HepG2 (cell line): ENCODE results near the gene S1PR2. TPM values are rescaled to one million over a fixed set of nuclear protein-coding genes. Genes with fewer than 3 reads are reported as not detected.

Experiments used
- ARNTL ChIP-seq: sonication (generic); formaldehyde crosslinking; IDR thresholded peaks from 2 replicates; pipeline ENCODE4 v1.4.0; 2020; ENCODE audit warnings: mild to moderate bottlenecking, missing genetic modification reagents
- ATF7 ChIP-seq, 2 experiments: fragments of 450-650 bp in 1 of 2; sonication (generic) in 1 of 2; formaldehyde crosslinking in 1 of 2; IDR thresholded peaks; 2 replicates each; pipeline versions ENCODE4 v1.4.0 to v1.6.1; 2016 to 2020; ENCODE audit warnings: antibody characterized with exemption in 1 of 2, mild to moderate bottlenecking in 1 of 2, missing genetic modification reagents in 1 of 2
- FOXO1 ChIP-seq: sonication (generic); formaldehyde crosslinking; IDR thresholded peaks from 2 replicates; pipeline ENCODE4 v1.4.0; 2020; ENCODE audit warnings: missing genetic modification reagents
- GZF1 ChIP-seq: sonication (generic); formaldehyde crosslinking; IDR thresholded peaks from 2 replicates; pipeline ENCODE4 v1.5.1; 2020; ENCODE audit warnings: mild to moderate bottlenecking, missing genetic modification reagents
- HES4 ChIP-seq: sonication (generic); formaldehyde crosslinking; IDR thresholded peaks from 2 replicates; pipeline ENCODE4 v1.9.0; 2021; ENCODE audit warnings: mild to moderate bottlenecking, missing genetic modification reagents, borderline replicate concordance
- KAT7 ChIP-seq: IDR thresholded peaks from 2 replicates; pipeline ENCODE4 v1.6.1; 2018; ENCODE audit warnings: borderline replicate concordance, missing compliant biosample characterization
- MAX ChIP-seq: IDR thresholded peaks from 2 replicates; pipeline ENCODE4 v1.6.1; 2012; ENCODE audit warnings: inconsistent platforms
- POGZ ChIP-seq: sonication (generic); formaldehyde crosslinking; IDR thresholded peaks from 2 replicates; pipeline ENCODE4 v1.4.0; 2020; ENCODE audit warnings: mild to moderate bottlenecking, missing genetic modification reagents
- REL ChIP-seq: sonication (generic); formaldehyde crosslinking; conservative IDR thresholded peaks from 2 replicates; pipeline ENCODE4 v1.8.0; 2022; ENCODE audit warnings: mild to moderate bottlenecking, missing genetic modification reagents, moderate library complexity
- SAP130 ChIP-seq: IDR thresholded peaks from 2 replicates; pipeline ENCODE4 v1.6.1; 2016; ENCODE audit warnings: low read depth
- TARDBP ChIP-seq: sonication (generic); formaldehyde crosslinking; IDR thresholded peaks from 2 replicates; pipeline ENCODE4 v1.8.0; 2022; ENCODE audit warnings: mild to moderate bottlenecking, missing genetic modification reagents
- UBTF ChIP-seq: sonication (generic); formaldehyde crosslinking; IDR thresholded peaks from 2 replicates; pipeline ENCODE4 v1.4.0; 2020; ENCODE audit warnings: mild to moderate bottlenecking, missing genetic modification reagents
- ZNF10 ChIP-seq: sonication (generic); formaldehyde crosslinking; IDR thresholded peaks from 2 replicates; pipeline ENCODE4 v1.4.0; 2020; ENCODE audit warnings: mild to moderate bottlenecking, low read depth, missing genetic modification reagents, borderline replicate concordance
- ZNF451 ChIP-seq: sonication (generic); formaldehyde crosslinking; IDR thresholded peaks from 2 replicates; pipeline ENCODE4 v1.5.0; 2020; ENCODE audit warnings: mild to moderate bottlenecking, missing genetic modification reagents
- ZNF761 ChIP-seq: sonication (generic); formaldehyde crosslinking; conservative IDR thresholded peaks from 2 replicates; pipeline ENCODE4 v1.4.0; 2020; ENCODE audit warnings: mild to moderate bottlenecking, missing genetic modification reagents
- ZSCAN25 ChIP-seq: sonication (generic); formaldehyde crosslinking; IDR thresholded peaks from 2 replicates; pipeline ENCODE4 v1.8.0; 2022; ENCODE audit warnings: mild to moderate bottlenecking, missing genetic modification reagents
- polyA plus RNA-seq, 8 experiments: library from polyadenylated mRNA; depleted of rRNA in 3 of 8; stranded (reverse) in 7 of 8; unstranded in 1 of 8; fragments of >200 nt; fragmentation: Illumina TruSeq in 4 of 8; extraction: Trizol in 4 of 8; gene quantifications; 2 replicates each; pipeline versions ENCODE4 v1.2.1 to v1.2.3, GENCODE V29; 2011 to 2016; ENCODE audit warnings: low read depth in 4 of 8, missing spikeins in 1 of 8, mixed read lengths in 1 of 8; ENCODE audit not compliant: insufficient read depth in 1 of 8
- total RNA-seq, 5 experiments: library from RNA; depleted of rRNA; stranded (reverse); fragments of >200 nt; fragmentation: Illumina TruSeq; extraction: Trizol; gene quantifications; 2 replicates each; pipeline ENCODE4 v1.2.3, GENCODE V29; 2016; ENCODE audit warnings: low read depth in 1 of 5
- TF ChIP-seq, protein P1 (sequence below): sonication (generic); formaldehyde crosslinking; IDR thresholded peaks from 2 replicates; pipeline ENCODE4 v1.4.0; 2020; ENCODE audit warnings: missing genetic modification reagents
- TF ChIP-seq, protein P2 (sequence below): sonication (generic); formaldehyde crosslinking; IDR thresholded peaks from 2 replicates; pipeline ENCODE4 v1.9.0; 2022; ENCODE audit warnings: low read depth, missing genetic modification reagents
- TF ChIP-seq, protein P3 (sequence below): sonication (generic); formaldehyde crosslinking; IDR thresholded peaks from 2 replicates; pipeline ENCODE4 v1.4.0; 2020; ENCODE audit warnings: missing genetic modification reagents, borderline replicate concordance

S1PR2 gene
- total and polyA plus RNA-seq, 2 of the 13 experiments (the other 11 are each of a cell fraction or from before 2014, with no cell fraction given), result 0.91 to 1.3 TPM

GRCh38 chr19:10230861-10231611, at the start of gene S1PR2 (continued):
- TF ChIP-seq, protein P1, sequence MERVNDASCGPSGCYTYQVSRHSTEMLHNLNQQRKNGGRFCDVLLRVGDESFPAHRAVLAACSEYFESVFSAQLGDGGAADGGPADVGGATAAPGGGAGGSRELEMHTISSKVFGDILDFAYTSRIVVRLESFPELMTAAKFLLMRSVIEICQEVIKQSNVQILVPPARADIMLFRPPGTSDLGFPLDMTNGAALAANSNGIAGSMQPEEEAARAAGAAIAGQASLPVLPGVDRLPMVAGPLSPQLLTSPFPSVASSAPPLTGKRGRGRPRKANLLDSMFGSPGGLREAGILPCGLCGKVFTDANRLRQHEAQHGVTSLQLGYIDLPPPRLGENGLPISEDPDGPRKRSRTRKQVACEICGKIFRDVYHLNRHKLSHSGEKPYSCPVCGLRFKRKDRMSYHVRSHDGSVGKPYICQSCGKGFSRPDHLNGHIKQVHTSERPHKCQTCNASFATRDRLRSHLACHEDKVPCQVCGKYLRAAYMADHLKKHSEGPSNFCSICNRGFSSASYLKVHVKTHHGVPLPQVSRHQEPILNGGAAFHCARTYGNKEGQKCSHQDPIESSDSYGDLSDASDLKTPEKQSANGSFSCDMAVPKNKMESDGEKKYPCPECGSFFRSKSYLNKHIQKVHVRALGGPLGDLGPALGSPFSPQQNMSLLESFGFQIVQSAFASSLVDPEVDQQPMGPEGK (CRISPR knock-in tag), result peak; percentile 91
- TF ChIP-seq TARDBP (peak; percentile 21; the same call in 1 of the 2 replicates), SAP130 (peak; percentile 54), ZNF10 (CRISPR knock-in tag) (no peak), POGZ (CRISPR knock-in tag) (0 out of 2 replicates have a peak, but pooled peaks have one; percentile 10), HES4 (peak; percentile 69), REL (CRISPR knock-in tag) (0 out of 2 replicates have a peak, but pooled peaks have one; percentile 38), ZSCAN25 (CRISPR knock-in tag) (0 out of 2 replicates have a peak, but pooled peaks have one; percentile 4), KAT7 (CRISPR knock-in tag) (no peak), FOXO1 (CRISPR knock-in tag) (no peak), ATF7 (IDR thresholded peaks at IDR 0.05) (peak; percentile 67), ATF7 (CRISPR knock-in tag; IDR thresholded peaks at IDR 0.05) (no peak), ZNF451 (0 out of 2 replicates have a peak, but pooled peaks have one; percentile 16), MAX (peak; percentile 33; the same call in 1 of the 2 replicates), UBTF (CRISPR knock-in tag) (peak; percentile 16; the same call in 1 of the 2 replicates), GZF1 (CRISPR knock-in tag) (0 out of 2 replicates have a peak, but pooled peaks have one; percentile 44), ARNTL (CRISPR knock-in tag) (peak; percentile 13; the same call in 1 of the 2 replicates), ZNF761 (0 out of 2 replicates have a peak, but pooled peaks have one; percentile 36)
- TF ChIP-seq, protein P2, sequence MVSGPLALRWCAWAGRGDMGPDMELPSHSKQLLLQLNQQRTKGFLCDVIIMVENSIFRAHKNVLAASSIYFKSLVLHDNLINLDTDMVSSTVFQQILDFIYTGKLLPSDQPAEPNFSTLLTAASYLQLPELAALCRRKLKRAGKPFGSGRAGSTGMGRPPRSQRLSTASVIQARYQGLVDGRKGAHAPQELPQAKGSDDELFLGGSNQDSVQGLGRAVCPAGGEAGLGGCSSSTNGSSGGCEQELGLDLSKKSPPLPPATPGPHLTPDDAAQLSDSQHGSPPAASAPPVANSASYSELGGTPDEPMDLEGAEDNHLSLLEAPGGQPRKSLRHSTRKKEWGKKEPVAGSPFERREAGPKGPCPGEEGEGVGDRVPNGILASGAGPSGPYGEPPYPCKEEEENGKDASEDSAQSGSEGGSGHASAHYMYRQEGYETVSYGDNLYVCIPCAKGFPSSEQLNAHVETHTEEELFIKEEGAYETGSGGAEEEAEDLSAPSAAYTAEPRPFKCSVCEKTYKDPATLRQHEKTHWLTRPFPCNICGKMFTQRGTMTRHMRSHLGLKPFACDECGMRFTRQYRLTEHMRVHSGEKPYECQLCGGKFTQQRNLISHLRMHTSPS (CRISPR knock-in tag), result 0 out of 2 replicates have a peak, but pooled peaks have one; percentile 21
- TF ChIP-seq, protein P3, sequence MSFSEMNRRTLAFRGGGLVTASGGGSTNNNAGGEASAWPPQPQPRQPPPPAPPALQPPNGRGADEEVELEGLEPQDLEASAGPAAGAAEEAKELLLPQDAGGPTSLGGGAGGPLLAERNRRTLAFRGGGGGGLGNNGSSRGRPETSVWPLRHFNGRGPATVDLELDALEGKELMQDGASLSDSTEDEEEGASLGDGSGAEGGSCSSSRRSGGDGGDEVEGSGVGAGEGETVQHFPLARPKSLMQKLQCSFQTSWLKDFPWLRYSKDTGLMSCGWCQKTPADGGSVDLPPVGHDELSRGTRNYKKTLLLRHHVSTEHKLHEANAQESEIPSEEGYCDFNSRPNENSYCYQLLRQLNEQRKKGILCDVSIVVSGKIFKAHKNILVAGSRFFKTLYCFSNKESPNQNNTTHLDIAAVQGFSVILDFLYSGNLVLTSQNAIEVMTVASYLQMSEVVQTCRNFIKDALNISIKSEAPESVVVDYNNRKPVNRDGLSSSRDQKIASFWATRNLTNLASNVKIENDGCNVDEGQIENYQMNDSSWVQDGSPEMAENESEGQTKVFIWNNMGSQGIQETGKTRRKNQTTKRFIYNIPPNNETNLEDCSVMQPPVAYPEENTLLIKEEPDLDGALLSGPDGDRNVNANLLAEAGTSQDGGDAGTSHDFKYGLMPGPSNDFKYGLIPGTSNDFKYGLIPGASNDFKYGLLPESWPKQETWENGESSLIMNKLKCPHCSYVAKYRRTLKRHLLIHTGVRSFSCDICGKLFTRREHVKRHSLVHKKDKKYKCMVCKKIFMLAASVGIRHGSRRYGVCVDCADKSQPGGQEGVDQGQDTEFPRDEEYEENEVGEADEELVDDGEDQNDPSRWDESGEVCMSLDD (CRISPR knock-in tag), result 0 out of 2 replicates have a peak, but pooled peaks have one; percentile 33
